ENCODE results near the gene ERBB4.

DNA sequence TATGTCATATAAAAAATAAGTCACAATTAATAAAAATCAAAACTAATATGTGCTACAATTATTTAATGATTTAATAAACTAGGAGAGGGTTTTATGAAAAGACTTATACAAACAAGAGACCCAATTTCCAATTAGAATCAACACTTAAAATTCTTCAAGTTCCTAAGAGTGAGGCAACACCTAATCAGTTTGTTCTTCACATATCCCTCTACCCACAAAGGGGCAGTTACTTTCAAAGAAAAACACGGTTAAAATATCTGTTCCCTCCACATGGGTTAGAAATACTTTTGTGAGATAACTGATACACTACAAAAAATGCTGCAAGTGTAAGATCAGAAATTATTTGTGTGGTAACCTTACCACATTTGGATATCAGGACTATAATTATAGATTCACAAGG lies 357.0 kb downstream of the ERBB4 start:
- TF ChIP-seq, protein P1, sequence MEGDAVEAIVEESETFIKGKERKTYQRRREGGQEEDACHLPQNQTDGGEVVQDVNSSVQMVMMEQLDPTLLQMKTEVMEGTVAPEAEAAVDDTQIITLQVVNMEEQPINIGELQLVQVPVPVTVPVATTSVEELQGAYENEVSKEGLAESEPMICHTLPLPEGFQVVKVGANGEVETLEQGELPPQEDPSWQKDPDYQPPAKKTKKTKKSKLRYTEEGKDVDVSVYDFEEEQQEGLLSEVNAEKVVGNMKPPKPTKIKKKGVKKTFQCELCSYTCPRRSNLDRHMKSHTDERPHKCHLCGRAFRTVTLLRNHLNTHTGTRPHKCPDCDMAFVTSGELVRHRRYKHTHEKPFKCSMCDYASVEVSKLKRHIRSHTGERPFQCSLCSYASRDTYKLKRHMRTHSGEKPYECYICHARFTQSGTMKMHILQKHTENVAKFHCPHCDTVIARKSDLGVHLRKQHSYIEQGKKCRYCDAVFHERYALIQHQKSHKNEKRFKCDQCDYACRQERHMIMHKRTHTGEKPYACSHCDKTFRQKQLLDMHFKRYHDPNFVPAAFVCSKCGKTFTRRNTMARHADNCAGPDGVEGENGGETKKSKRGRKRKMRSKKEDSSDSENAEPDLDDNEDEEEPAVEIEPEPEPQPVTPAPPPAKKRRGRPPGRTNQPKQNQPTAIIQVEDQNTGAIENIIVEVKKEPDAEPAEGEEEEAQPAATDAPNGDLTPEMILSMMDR (IDR thresholded peaks at IDR 0.05) = no peak
- no peak for TF ChIP-seq EP300 (IDR thresholded peaks at IDR 0.05)
- TF ChIP-seq POLR2AphosphoS5 (IDR thresholded peaks at IDR 0.05) = no peak
